Measurements from ENCODE around the gene DEFB110. TPM values are rescaled to one million over a fixed set of nuclear protein-coding genes. Genes with fewer than 3 reads are reported as not detected.
A peak's percentile ranks its signal among the peaks of the same experiment; 100 is the strongest.

Gene DEFB110
- total and polyA plus RNA-seq, 2 of the 13 experiments (the other 11 are each of a cell fraction or from before 2014, with no cell fraction given): not detected

DNA sequence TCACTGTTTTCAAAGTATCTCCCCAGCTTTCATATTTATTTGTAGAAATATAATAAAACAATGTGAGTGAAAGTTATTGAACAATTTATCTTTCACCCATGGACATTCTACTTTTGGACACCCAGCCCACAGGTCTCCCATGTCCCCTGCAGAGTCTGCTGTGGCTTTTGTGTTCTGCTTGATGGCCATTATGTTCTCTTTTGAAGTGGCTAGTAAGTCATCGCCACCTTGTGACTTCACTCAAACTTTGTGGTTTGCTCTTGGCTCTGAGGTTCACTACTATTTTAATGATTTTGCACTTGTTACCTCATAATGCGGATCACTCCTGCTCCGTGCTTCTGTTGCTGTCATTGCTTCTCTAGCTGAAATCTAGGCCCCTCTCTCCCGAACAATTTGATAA, 42.2 kb downstream of the DEFB110 start (continued):
- no peak for TF ChIP-seq KLF12 (CRISPR knock-in tag; IDR thresholded peaks at IDR 0.05; ENCODE audit: borderline replicate concordance)

DNA sequence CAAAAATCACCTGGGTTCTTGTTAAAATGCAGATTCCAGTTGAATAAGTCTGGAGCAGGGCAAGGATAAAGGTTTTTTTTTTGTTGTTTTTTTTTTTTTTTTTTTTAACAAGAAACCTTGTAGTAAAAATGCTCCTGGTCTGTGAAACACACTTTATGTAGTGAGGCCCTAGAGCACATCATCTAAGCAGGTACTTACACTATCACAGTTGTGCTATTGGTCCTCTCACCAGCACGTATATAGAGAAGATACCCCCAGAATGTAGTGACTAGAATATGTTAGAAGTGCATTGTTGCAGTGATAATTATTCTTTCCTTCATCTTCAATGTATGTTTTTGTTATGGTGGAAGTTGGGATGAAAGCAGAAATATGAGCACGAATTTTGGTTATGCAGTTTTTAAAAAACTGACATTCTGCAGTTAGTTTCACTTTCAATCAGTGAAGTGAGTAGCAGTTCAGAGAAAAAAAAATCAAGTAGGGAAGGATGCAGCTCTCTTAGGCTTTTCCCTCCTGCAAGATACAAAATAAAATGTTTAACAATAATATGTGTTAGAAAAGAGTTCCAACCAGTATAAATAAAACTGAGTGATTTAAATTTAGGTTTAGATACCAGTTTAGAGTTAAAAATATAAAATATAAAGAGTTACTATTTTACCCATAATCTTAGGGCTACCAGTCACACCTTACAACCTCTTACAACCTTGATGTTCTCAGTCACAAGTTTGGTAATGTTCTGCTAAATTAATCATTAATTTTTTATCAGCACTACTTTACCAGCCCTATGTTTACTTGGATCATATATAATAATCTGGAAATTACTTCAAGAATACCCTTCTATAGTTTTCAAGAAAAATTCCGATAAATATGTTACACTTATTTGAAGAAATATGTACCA, 43.2 kb downstream of the DEFB110 start:
- intact Hi-C loops (cut with micrococcal nuclease; ENCODE audit: unreplicated experiment): no loop called here
- H3K4me2 ChIP-seq (ENCODE audit: low read depth, low read length): 0 out of 2 replicates have a peak overlapping the region, but pooled peaks have one; percentile 13
- no peaks in the 10 kb centered on the region for H3K9me3 ChIP-seq (ENCODE audit: low read length)
- no peak overlapping the region for H3K9ac ChIP-seq (ENCODE audit: insufficient read depth, low read depth, low read length)
- H2AFZ ChIP-seq (ENCODE audit: low read length): no peak overlapping the region
- in situ Hi-C loops (cut with HindIII; ENCODE audit: extremely low pct_ligation_motif_present, low pct_unique_long_range_greater_than_20kb): no loop called here
- TF ChIP-seq, protein P1, sequence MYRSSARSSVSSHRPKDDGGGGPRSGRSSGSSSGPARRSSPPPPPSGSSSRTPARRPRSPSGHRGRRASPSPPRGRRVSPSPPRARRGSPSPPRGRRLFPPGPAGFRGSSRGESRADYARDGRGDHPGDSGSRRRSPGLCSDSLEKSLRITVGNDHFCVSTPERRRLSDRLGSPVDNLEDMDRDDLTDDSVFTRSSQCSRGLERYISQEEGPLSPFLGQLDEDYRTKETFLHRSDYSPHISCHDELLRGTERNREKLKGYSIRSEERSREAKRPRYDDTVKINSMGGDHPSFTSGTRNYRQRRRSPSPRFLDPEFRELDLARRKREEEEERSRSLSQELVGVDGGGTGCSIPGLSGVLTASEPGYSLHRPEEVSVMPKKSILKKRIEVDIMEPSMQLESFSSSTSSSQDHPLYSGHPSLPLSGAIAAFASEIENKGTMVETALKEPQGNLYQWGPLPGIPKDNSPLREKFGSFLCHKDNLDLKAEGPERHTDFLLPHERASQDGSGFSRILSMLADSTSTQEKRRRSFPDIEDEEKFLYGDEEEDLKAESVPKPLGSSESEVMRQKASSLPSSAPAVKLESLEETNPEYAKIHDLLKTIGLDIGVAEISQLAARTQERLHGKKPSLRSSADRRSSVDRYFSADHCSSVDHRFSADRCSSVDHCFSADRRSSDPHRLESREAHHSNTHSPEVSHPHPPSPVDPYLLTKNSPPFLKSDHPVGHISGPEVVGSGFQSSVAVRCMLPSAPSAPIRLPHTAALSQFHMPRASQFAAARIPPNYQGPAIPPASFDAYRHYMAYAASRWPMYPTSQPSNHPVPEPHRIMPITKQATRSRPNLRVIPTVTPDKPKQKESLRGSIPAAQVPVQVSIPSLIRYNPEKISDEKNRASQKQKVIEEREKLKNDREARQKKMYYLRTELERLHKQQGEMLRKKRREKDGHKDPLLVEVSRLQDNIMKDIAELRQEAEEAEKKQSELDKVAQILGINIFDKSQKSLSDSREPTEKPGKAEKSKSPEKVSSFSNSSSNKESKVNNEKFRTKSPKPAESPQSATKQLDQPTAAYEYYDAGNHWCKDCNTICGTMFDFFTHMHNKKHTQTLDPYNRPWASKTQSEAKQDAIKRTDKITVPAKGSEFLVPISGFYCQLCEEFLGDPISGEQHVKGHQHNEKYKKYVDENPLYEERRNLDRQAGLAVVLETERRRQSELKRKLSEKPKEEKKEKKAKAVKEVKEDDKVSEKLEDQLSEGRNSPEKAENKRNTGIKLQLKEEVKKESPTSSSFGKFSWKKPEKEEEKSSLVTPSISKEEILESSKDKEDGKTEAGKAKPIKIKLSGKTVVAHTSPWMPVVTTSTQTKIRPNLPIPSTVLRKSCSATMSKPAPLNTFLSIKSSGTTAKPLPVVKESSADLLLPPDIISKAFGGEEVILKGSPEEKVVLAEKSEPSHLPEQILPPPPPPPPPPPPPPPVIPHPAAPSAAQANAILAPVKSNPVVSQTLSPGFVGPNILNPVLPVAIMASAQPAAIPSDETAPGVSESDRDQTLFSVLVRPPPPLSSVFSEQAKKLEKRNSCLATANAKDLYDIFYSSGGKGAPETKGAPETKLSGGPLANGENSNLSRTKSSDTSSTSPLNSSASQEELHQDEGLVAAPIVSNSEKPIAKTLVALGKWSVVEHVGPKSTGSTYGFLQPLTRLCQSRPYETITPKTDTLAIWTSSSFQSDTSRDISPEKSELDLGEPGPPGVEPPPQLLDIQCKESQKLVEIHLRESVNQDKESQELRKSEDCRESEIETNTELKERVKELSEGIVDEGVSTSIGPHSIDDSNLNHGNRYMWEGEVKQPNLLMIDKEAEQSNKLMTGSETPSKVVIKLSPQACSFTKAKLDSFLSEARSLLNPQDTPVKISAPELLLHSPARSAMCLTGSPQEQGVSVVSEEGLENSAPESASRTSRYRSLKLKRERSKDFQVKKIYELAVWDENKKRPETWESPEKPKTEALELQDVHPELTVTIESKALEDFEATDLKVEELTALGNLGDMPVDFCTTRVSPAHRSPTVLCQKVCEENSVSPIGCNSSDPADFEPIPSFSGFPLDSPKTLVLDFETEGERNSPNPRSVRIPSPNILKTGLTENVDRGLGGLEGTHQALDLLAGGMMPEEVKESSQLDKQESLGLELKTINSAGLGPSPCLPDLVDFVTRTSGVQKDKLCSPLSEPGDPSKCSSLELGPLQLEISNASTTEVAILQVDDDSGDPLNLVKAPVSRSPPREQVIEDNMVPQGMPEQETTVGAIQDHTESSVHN (CRISPR knock-in tag; IDR thresholded peaks at IDR 0.05): no peak
- TF ChIP-seq HOXD1 (CRISPR knock-in tag; IDR thresholded peaks at IDR 0.05) (no peak), ZNF275 (CRISPR knock-in tag; IDR thresholded peaks at IDR 0.05; ENCODE audit: borderline replicate concordance) (no peak)
- H4K20me1 ChIP-seq (ENCODE audit: insufficient read depth, low read length): no peaks in the 10 kb centered on the region
- no TSS peak for BruUV-seq (replicated peaks)
- H3K27me3 ChIP-seq (ENCODE audit: control insufficient read depth in 1 of 2, insufficient read depth in 2 of 2, low read length in 2 of 2): no peaks in the 10 kb centered on the region
- H3K36me3 ChIP-seq (replicated peaks in 1 of 2; ENCODE audit: control insufficient read depth in 1 of 2, insufficient read depth in 2 of 2, low read length in 2 of 2): no peaks in the 10 kb centered on the region
- no peak for ATAC-seq
- no peak overlapping the region for H3K4me3 ChIP-seq (replicated peaks in 1 of 3; ENCODE audit: insufficient read depth in 1 of 3, low read depth in 2 of 3, low read length in 3 of 3)
- ChIA-PET CTCF (ENCODE audit: low intra/inter-chr PET ratio, low total read pairs) (no interaction called here), POLR2A (no interaction called here)
- no peaks in the 10 kb centered on the region for H3K79me2 ChIP-seq (ENCODE audit: insufficient read depth, low read length)
- FAIRE-seq: no peak
- WGBS (ENCODE audit: low lambda C conversion rate): 2% methylated on average over 3 of the region's 3 CpGs
- no peaks in the 10 kb centered on the region for H3K4me1 ChIP-seq (ENCODE audit: insufficient read depth, low read length)
- no peak for DNase-seq (ENCODE audit: low spot score)
- H3K27ac ChIP-seq (ENCODE audit: extremely low read length, insufficient read depth, low read length): no peak overlapping the region
